ENCODE data around the gene ALG6. TPM values are rescaled to one million over a fixed set of nuclear protein-coding genes. Genes with fewer than 3 reads are reported as not detected.
"Not testable (repeated sequence)": the region's sequence is repeated elsewhere in the genome, so short reads cannot be mapped to it uniquely, and the experiment has no call there.

The ALG6 gene
- total RNA-seq, 1 experiment from 2014 or later = 14.2 TPM

DNA sequence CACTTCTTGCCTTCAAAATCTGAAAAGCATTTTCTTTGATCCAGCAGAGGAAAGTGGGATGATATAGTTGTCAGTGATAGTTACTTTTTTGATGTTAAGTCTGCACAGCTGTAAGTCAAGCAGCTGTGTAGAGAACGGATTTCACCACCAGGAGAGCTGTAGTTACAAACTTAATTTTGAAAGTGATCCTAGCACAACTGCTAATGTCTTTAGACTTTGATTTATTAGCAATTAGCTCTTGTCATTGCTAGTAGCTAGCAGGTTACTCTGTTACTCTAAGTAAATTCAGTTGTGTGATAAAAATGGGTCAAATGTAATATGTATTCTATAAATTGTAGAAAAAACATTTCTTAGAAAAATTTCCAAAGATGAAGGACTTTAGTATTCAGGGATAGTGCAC is 46.0 kb downstream of the ALG6 start:
- peak; percentile 1 for DNase-seq (ENCODE audit: low read depth)

DNA sequence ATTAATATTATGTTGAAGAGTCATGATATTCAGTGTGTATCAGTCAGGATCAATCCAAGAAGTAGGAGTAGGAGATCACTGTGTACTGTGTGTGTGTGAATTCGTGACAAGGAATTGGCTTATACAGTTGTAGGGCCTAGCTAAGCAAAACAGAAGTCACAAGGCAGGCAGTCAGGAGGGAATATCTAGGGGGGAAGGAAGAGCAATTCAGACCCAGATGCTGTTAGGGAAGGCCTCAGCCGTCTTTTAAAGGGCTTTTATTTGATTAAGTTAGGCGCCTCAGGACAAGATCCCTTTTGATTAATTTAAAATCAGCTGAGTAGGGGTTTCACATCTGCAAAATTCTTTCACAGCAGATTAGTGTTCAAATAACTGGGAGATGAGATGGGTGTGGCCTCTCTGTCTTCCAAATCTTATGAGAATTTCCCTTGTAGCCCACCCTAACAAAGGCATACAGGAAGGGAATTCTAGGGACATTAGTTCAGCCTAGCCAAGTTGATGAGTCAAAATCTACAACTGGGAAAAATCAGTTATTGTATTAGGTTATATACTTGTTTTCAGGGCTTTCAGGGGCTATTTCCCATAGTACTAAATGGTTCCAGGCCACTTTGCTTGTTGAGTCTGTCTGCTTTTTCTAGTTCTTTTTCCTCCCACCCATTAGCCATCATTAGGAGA is 47.4 kb downstream of the ALG6 start:
- no peak for DNase-seq (ENCODE audit: low read depth)

- DNase-seq (ENCODE audit: low read depth) = no peak
Measured at GRCh38 chr1:63418101-63418500, 50.7 kb downstream of the ALG6 start.

- not testable (repeated sequence) for DNase-seq (ENCODE audit: low read depth)
Measured at GRCh38 chr1:63420746-63421145, 53.3 kb downstream of the ALG6 start.

DNA sequence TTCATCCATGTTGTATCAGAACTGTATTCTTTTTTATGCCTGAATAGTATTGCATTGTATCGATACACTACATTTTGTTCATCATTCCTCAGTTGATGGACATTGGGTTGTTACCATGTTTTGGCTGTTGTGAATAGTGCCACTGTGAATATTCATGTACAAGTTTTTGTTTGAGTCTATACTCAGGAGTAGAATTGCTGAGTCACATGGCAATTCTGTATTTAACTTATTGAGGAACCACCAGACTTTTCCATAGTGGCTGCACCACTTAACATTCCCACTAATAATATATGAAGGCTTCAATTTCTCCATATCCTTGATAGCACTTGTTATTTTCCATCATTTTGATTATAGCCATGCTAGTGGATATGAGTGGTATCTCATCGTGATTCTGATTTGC is 56.2 kb downstream of the ALG6 start:
- DNase-seq (ENCODE audit: low read depth) = no peak

DNA sequence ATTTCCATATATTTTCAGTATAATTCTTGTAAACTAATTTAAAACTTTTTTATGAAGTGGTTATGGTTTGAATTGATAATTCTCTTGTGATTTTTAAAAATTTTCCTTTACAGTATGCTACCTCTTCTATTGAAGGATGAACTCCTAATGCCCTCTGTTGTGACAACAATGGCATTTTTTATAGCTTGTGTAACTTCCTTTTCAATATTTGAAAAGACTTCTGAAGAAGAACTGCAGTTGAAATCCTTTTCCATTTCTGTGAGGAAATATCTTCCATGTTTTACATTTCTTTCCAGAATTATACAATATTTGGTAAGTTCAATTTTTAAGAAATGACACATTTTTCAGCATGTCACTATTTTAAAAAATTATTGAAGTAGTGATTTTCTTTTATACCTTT is 61.4 kb downstream of the ALG6 start:
- DNase-seq (ENCODE audit: low read depth) = no peak

- no peak for DNase-seq (ENCODE audit: low read depth)
Measured at GRCh38 chr1:63429281-63429680, 61.9 kb downstream of the ALG6 start.

- no peak for DNase-seq (ENCODE audit: low read depth)
Measured at GRCh38 chr1:63435161-63435560, 67.7 kb downstream of the ALG6 start.

GRCh38 chr1:63442141-63442475 is 74.7 kb downstream of the ALG6 start:
- peak; percentile 6 for DNase-seq (ENCODE audit: low read depth)

- DNase-seq (ENCODE audit: low read depth) = peak; percentile 31
Measured at GRCh38 chr1:63448731-63449246, 81.4 kb downstream of the ALG6 start.

- no peak for DNase-seq (ENCODE audit: low read depth)
Measured at GRCh38 chr1:63450416-63450815, 83.0 kb downstream of the ALG6 start.

- no peak for DNase-seq (ENCODE audit: low read depth)
Measured at GRCh38 chr1:63453232-63453631, 85.8 kb downstream of the ALG6 start.

GRCh38 chr1:63454269-63454668 is 86.8 kb downstream of the ALG6 start:
- peak; percentile 17 for DNase-seq (ENCODE audit: low read depth)

DNA sequence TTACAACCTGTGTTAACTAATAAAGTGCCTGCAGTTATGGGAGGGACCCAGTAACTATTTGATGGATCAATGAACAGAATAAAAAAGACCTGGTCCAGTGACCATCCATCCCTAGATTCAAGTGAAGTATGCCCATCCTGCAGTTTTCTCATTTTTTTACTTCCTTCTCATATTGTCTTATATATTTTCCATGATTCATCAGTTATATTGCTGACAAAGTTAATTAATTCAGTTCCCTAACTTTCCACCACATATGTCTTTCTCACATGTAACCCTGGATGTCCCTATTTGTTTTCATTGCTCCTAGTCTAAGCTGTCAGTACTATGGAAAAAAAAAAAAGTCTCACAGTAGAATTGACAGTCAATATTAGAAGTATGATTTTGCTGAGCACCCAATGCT is 91.3 kb downstream of the ALG6 start:
- no peak for DNase-seq (ENCODE audit: low read depth)

DNA sequence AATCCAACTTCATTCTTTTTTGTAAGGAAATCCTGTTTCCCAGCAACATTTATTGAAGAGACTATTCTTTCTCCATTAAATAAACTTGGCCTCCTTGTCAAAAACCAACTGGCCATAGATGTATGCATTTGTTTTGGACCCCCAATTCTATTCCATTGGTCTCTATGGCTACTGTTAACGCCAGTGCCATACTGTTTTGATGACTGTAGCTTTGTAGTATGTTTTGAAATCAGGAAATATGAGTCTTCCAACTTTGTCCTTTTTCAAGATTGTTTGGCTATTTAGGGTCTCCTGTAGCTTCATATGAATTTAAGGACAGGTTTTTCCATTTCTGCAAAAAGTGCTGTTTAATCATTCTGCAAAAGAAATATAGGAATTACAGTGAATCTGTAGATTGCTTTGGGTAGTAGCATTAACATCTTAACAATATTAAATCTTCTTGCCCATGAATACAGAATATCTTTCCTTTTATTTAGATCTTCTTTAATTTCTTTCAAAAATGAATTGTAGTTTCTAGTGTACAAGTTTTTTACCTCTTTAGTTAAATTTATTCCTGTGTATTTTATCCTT is 94.3 kb downstream of the ALG6 start:
- no peak for DNase-seq (ENCODE audit: low read depth)

DNA sequence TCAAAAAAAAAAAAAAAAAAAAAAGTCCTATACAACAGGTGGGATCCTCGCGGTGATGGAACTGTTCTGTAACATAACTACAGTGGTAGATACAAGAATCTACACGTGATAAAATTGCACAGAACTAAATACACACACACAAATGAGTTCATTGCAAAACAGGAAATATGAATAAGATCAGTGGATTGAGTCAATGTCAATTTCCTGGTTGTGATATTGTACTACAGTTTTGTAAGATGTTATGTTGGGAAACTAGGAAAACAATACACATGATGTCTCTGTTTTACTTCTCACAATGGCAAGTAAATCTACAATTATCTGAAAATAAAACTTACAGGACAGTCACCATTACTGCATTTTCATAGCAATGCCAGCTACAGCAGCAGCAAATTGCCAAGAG is 95.8 kb downstream of the ALG6 start:
- peak; percentile 11 for DNase-seq (ENCODE audit: low read depth)

DNA sequence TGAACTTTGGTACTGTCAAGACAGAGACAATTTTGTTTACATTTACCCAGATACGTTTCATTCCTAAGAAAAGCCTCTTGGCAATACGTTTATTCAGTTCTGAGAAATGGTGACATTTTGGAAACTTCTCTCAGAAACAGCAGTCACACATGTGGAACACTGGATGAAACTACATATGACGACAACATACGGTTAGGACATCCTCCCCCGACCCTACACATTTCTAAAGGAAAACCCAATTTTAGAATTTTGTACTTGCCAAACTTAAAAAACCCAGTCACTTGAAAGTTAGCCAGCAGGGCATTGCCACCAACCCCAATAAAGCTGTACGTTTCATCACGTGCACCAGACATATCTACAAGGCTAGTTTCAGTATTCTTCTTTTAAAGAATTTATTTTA is 98.8 kb downstream of the ALG6 start:
- no peak for DNase-seq (ENCODE audit: low read depth)

- DNase-seq (ENCODE audit: low read depth) = no peak
Measured at GRCh38 chr1:63466759-63467158, 99.3 kb downstream of the ALG6 start.

DNA sequence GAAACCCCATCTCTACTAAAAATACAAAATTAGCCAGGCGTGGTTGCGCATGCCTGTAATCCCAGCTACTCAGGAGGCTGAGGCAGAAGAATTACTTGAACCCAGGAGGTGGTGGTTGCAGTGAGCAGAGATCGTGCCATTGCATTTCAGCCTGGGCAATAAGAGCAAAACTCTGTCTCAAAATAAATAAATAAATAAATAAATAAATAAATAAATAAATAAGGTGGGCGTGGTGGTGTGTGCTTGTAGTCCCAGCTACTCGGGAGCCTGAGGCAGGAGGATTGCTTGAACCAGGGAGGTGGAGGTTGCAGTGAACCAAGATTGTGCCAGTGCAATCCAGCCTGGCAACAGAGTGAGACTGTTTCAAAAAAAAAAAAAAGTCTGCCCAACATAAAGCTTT is 101.3 kb downstream of the ALG6 start:
- DNase-seq (ENCODE audit: low read depth) = not testable (repeated sequence)

- DNase-seq (ENCODE audit: low read depth) = no peak
Measured at GRCh38 chr1:63475761-63476160, 108.3 kb downstream of the ALG6 start.

DNA sequence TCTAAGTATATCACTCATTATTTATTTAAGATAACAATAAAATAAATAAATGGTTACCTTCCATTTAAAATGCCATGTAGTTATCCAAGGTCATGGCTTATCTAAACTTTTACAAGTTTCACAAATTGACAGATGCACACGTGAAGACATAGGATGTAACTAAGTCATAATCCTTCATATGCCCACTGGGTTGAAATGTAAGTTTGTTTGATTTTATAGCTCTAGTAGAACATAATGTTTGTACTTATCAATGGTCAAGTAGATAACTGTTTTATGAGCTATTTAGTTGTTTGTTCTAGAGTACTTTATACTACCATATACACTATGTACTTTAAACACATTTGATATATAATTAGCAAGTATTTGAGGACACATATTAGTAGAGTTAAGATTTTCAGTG is 112.6 kb downstream of the ALG6 start:
- DNase-seq (ENCODE audit: low read depth) = no peak

DNA sequence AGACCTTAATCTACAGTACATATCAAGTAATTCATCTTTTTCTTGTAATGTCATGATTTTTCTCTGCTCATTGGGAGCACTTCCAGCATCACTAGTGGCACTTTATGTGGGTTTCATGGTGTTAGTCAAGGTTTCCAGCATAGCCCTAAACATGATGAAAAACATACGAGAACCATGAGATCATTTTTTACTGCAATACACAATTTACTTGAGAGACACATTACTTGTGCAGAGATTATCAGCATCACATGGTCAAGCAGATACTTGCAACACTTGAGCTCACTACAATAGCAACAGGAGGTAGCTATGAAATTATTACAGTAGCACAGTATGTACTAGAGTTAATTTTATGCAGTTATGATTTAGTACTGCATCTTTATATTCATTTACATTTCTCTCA is 119.2 kb downstream of the ALG6 start:
- no peak for DNase-seq (ENCODE audit: low read depth)

DNA sequence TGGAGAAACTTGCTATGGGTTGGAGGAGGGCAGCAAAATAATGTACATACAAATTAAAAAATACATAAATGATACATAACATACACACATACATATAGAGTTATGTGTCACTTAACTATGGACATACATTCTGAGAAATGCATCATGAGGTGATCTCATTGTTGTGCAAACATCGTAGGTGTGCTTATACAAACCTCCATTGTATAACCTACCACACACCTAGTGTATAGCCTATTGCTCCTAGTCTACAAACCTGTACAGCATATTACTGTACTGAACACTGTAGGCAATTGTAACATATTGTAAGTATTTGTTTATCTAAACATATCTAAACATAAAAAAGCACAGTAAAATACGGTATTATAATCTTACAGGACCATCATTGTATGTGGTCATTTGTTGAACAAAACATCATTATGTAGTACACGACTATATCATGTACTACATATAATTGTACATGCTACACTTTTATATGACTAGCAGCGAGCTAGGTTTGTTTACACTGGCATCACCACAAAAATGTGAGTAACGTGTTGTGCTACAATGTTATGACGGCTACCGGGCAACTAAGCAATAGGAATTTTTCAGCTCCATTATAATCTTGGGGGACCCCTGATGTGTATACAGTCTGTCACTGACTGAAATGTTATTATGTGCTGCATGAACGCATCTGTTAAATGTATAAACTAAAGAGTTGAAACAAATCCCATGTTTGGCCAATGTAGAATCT is 120.1 kb downstream of the ALG6 start:
- DNase-seq (ENCODE audit: low read depth) = no peak
